HS-27A (cell line): Measurements from ENCODE around the gene SYT5.

Experiments used
- DNase-seq: peaks from one replicate; pipeline ENCODE4 v3.0.0-alpha.2; 2012; ENCODE audit warnings: low read depth, missing footprints

Gene SYT5

GRCh38 chr19:55146705-55147273, 33.3 kb downstream of the SYT5 start:
- DNase-seq = no peak

- no peak for DNase-seq
Measured at GRCh38 chr19:55146078-55146704, 33.9 kb downstream of the SYT5 start.

- no peak for DNase-seq
Measured at GRCh38 chr19:55145232-55145631, 34.9 kb downstream of the SYT5 start.

- DNase-seq = no peak
Measured at GRCh38 chr19:55141696-55142095, 38.4 kb downstream of the SYT5 start.

GRCh38 chr19:55137915-55138314, 42.2 kb downstream of the SYT5 start:
- DNase-seq = no peak

- DNase-seq = no peak
Measured at GRCh38 chr19:55136399-55137102, 43.5 kb downstream of the SYT5 start.

GRCh38 chr19:55134736-55135135, 45.4 kb downstream of the SYT5 start:
- DNase-seq = no peak

GRCh38 chr19:55133639-55134444, 46.2 kb downstream of the SYT5 start:
- DNase-seq = no peak

GRCh38 chr19:55132453-55133129, 47.5 kb downstream of the SYT5 start:
- no peak for DNase-seq

- no peak for DNase-seq
Measured at GRCh38 chr19:55131421-55131820, 48.7 kb downstream of the SYT5 start.
